HCT116 (cell line): ENCODE results near the gene B3GNT4. TPM values are rescaled to one million over a fixed set of nuclear protein-coding genes. Genes with fewer than 3 reads are reported as not detected.

Source experiments
- ATAC-seq: fragments of 200-7000 bp; cut with Tn5 transposase; 2 replicates; pipeline ENCODE4 v1.9.1; 2020; ENCODE audit warnings: mild to moderate bottlenecking, moderate library complexity
- BruUV-seq: library from RNA; stranded (reverse); fragments of 400-500 nt; replicated peaks from 2 replicates; lab custom pipeline; 2021; lab: Mats Ljungman, UMichigan
- CTCF ChIA-PET: fragments of 300-600 bp; sonication (Branson Sonifier 250); formaldehyde crosslinking; loops from one replicate; lab custom pipeline; 2021; ENCODE audit warnings: antibody characterized with exemption; lab: Charles Lee
- POLR2A ChIA-PET: fragments of 300-600, 350-600 bp; sonication (Branson Sonifier 250); formaldehyde crosslinking; loops from one replicate; lab custom pipeline; 2021; ENCODE audit warnings: antibody characterized with exemption; lab: Charles Lee
- RAD21 ChIA-PET, 2 experiments: fragments of 300-600 bp; sonication (Branson Sonifier 250); formaldehyde crosslinking; loops; one replicate each; lab custom pipeline; 2023; ENCODE audit warnings: low total read pairs in 2 of 2; ENCODE audit not compliant: uncharacterized antibody in 2 of 2, unreplicated experiment in 2 of 2, low non-redundant PET in 1 of 2; lab: Charles Lee
- DNase-seq: peaks from one replicate; pipeline ENCODE4 v3.0.0-alpha.2; 2010; ENCODE audit warnings: low read depth, low spot score
- H2AFZ ChIP-seq: fragments of 200-600 bp; shearing (Covaris generic), sonication (generic); 2 replicates; pipeline ENCODE4 v1.6.1; 2017; ENCODE audit warnings: low read depth, mixed run types, mixed read lengths, antibody characterized with exemption, low read length; ENCODE audit not compliant: poor library complexity, severe bottlenecking
- H3K27ac ChIP-seq: 2 replicates; pipeline ENCODE4 v1.5.1; 2012; ENCODE audit warnings: low read depth, low read length
- H3K27me3 ChIP-seq: fragments of 200-600 bp; sonication (generic); 2 replicates; pipeline ENCODE4 v1.6.1; 2016; ENCODE audit warnings: mixed run types, low read length, mixed read lengths; ENCODE audit not compliant: insufficient read depth
- H3K36me3 ChIP-seq, 2 experiments: fragments of 200-500 bp in 1 of 2; fragments of 200-600 bp in 1 of 2; sonication (Bioruptor generic) in 1 of 2; sonication (generic) in 1 of 2; 2 replicates each; pipeline versions ENCODE4 v1.5.1 to v1.6.1; 2014 to 2016; ENCODE audit warnings: low read length in 2 of 2, inconsistent platforms in 1 of 2, mixed read lengths in 1 of 2, mixed run types in 1 of 2; ENCODE audit not compliant: insufficient read depth in 2 of 2, control insufficient read depth in 1 of 2
- H3K4me1 ChIP-seq, 2 experiments: fragments of 200-600 bp in 1 of 2; sonication (generic) in 1 of 2; 2 replicates each; pipeline versions ENCODE4 v1.5.1 to v1.6.1; 2012 to 2017; ENCODE audit warnings: low read length in 2 of 2, inconsistent platforms in 1 of 2, mild to moderate bottlenecking in 1 of 2, mixed read lengths in 1 of 2, mixed run types in 1 of 2, moderate library complexity in 1 of 2; ENCODE audit not compliant: insufficient read depth in 2 of 2, control insufficient read depth in 1 of 2
- H3K4me2 ChIP-seq: fragments of 200-600 bp; sonication (generic); 2 replicates; pipeline ENCODE4 v1.6.1; 2017; ENCODE audit warnings: mixed run types, low read length, mixed read lengths
- H3K4me3 ChIP-seq, 2 experiments: fragments of 200-600 bp in 1 of 2; sonication (generic) in 1 of 2; replicated peaks in 1 of 2; 2 replicates each; pipeline ENCODE4 v1.5.1; 2011 to 2016; ENCODE audit warnings: low read length in 2 of 2, control low read depth in 1 of 2, low read depth in 1 of 2, mild to moderate bottlenecking in 1 of 2, mixed read lengths in 1 of 2, mixed run types in 1 of 2
- H3K79me2 ChIP-seq: fragments of 200-600 bp; sonication (generic); 2 replicates; pipeline ENCODE4 v1.6.1; 2017; ENCODE audit warnings: mild to moderate bottlenecking, mixed run types, low read length, moderate library complexity, mixed read lengths; ENCODE audit not compliant: insufficient read depth
- H3K9ac ChIP-seq: fragments of 200-600 bp; sonication (generic); 2 replicates; pipeline ENCODE4 v1.6.1; 2016; ENCODE audit warnings: low read length, mixed read lengths
- H3K9me2 ChIP-seq: fragments of 200-600 bp; sonication (generic), shearing (Covaris generic); 2 replicates; pipeline ENCODE4 v1.6.1; 2017; ENCODE audit warnings: mixed run types, mild to moderate bottlenecking, moderate library complexity; ENCODE audit not compliant: insufficient read depth
- H3K9me3 ChIP-seq, 2 experiments: fragments of 200-500 bp in 1 of 2; fragments of 200-600 bp in 1 of 2; sonication (Bioruptor generic) in 1 of 2; sonication (generic) in 1 of 2; 2 replicates each; pipeline ENCODE4 v1.6.1; 2014 to 2017; ENCODE audit warnings: low read length in 2 of 2, mixed read lengths in 2 of 2, inconsistent platforms in 1 of 2, low read depth in 1 of 2, mild to moderate bottlenecking in 1 of 2, mixed run types in 1 of 2, moderate library complexity in 1 of 2; ENCODE audit not compliant: control insufficient read depth in 1 of 2, insufficient read depth in 1 of 2
- H4K20me1 ChIP-seq: fragments of 200-600 bp; sonication (generic), shearing (Covaris generic); 2 replicates; pipeline ENCODE4 v1.6.1; 2017; ENCODE audit warnings: mixed run types, mild to moderate bottlenecking, moderate library complexity; ENCODE audit not compliant: insufficient read depth
- EGR1 ChIP-seq: IDR thresholded peaks from 2 replicates; pipeline ENCODE4 v1.6.1; 2012; ENCODE audit warnings: low read depth
- ELF1 ChIP-seq: IDR thresholded peaks from 2 replicates; pipeline ENCODE4 v1.6.1; 2012; ENCODE audit warnings: low read depth, borderline replicate concordance
- FOSL1 ChIP-seq: IDR thresholded peaks from 2 replicates; pipeline ENCODE4 v1.6.1; 2012; ENCODE audit warnings: low read depth
- JUND ChIP-seq: IDR thresholded peaks from 2 replicates; pipeline ENCODE4 v1.6.1; 2012
- POLR2AphosphoS5 ChIP-seq: IDR thresholded peaks from 2 replicates; pipeline ENCODE4 v1.6.1; 2011; ENCODE audit warnings: mild to moderate bottlenecking, low read depth, low read length, moderate library complexity
- SP1 ChIP-seq: IDR thresholded peaks from 2 replicates; pipeline ENCODE4 v1.6.1; 2012; ENCODE audit warnings: low read depth
- YY1 ChIP-seq: IDR thresholded peaks from 2 replicates; pipeline ENCODE4 v1.6.1; 2011; ENCODE audit warnings: low read length, low read depth, moderate library complexity, mild to moderate bottlenecking; ENCODE audit not compliant: insufficient replicate concordance; ENCODE audit errors: extremely low read depth
- intact Hi-C: fragments of 100-400 bp; cut with micrococcal nuclease; formaldehyde crosslinking; loops from 2 replicates; pipeline ENCODE4 v1.10.0; 2022
- total RNA-seq: library from RNA; stranded (reverse); gene quantifications from one replicate; pipeline ENCODE4 v1.2.1, GENCODE V29; 2021; ENCODE audit not compliant: unreplicated experiment
- TF ChIP-seq, protein P1 (sequence below), 3 experiments: fragments of 200-600 bp in 1 of 3; sonication (generic) in 1 of 3; IDR thresholded peaks in 2 of 3; conservative IDR thresholded peaks in 1 of 3; 2 replicates each; pipeline ENCODE4 v1.5.1; 2012 to 2017; ENCODE audit warnings: low read depth in 2 of 3, low read length in 2 of 3, antibody characterized with exemption in 1 of 3, borderline replicate concordance in 1 of 3, control low read depth in 1 of 3, mild to moderate bottlenecking in 1 of 3, mixed read lengths in 1 of 3, mixed run types in 1 of 3, moderate library complexity in 1 of 3; ENCODE audit not compliant: insufficient read depth in 1 of 3
- TF ChIP-seq, protein P2 (sequence below): IDR thresholded peaks from 2 replicates; pipeline ENCODE4 v1.6.1; 2012

Gene B3GNT4
- total RNA-seq, 1 experiment from 2014 or later, result 7.1 TPM

DNA sequence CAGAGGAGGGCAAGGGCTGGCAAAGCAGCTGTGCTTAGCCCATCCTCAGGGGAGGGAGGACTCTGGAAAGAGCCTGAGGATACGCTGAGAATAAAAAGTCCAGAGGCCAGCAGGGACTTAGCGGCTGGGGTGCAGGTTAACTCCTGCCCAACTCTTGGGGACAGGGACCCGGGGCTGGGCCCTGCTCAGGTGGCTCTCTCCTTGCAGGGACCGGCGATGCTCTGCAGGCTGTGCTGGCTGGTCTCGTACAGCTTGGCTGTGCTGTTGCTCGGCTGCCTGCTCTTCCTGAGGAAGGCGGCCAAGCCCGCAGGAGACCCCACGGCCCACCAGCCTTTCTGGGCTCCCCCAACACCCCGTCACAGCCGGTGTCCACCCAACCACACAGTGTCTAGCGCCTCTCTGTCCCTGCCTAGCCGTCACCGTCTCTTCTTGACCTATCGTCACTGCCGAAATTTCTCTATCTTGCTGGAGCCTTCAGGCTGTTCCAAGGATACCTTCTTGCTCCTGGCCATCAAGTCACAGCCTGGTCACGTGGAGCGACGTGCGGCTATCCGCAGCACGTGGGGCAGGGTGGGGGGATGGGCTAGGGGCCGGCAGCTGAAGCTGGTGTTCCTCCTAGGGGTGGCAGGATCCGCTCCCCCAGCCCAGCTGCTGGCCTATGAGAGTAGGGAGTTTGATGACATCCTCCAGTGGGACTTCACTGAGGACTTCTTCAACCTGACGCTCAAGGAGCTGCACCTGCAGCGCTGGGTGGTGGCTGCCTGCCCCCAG, 2.8 kb downstream of the B3GNT4 start (continued):
- TF ChIP-seq, protein P1, sequence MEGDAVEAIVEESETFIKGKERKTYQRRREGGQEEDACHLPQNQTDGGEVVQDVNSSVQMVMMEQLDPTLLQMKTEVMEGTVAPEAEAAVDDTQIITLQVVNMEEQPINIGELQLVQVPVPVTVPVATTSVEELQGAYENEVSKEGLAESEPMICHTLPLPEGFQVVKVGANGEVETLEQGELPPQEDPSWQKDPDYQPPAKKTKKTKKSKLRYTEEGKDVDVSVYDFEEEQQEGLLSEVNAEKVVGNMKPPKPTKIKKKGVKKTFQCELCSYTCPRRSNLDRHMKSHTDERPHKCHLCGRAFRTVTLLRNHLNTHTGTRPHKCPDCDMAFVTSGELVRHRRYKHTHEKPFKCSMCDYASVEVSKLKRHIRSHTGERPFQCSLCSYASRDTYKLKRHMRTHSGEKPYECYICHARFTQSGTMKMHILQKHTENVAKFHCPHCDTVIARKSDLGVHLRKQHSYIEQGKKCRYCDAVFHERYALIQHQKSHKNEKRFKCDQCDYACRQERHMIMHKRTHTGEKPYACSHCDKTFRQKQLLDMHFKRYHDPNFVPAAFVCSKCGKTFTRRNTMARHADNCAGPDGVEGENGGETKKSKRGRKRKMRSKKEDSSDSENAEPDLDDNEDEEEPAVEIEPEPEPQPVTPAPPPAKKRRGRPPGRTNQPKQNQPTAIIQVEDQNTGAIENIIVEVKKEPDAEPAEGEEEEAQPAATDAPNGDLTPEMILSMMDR (IDR thresholded peaks at IDR 0.05 in 2 of 3, conservative IDR thresholded peaks at IDR 0.05 in 1 of 3; ENCODE audit: borderline replicate concordance in 1 of 3, insufficient read depth in 1 of 3, low read depth in 2 of 3, low read length in 2 of 3), result no peak
- TF ChIP-seq JUND, result no peak
- no peak for TF ChIP-seq EGR1
- no peak for TF ChIP-seq ELF1
- TF ChIP-seq YY1, result no peak
- TF ChIP-seq POLR2AphosphoS5, result no peak; the same call in 1 of the 2 replicates
- TF ChIP-seq, protein P2, sequence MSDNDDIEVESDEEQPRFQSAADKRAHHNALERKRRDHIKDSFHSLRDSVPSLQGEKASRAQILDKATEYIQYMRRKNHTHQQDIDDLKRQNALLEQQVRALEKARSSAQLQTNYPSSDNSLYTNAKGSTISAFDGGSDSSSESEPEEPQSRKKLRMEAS, result no peak

DNA sequence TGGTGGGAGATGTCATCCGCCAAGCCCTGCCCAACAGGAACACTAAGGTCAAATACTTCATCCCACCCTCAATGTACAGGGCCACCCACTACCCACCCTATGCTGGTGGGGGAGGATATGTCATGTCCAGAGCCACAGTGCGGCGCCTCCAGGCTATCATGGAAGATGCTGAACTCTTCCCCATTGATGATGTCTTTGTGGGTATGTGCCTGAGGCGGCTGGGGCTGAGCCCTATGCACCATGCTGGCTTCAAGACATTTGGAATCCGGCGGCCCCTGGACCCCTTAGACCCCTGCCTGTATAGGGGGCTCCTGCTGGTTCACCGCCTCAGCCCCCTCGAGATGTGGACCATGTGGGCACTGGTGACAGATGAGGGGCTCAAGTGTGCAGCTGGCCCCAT, 3.5 kb downstream of the B3GNT4 start:
- ATAC-seq, result no peak
- H4K20me1 ChIP-seq, result no peaks in the 10 kb centered on the region
- CTCF ChIA-PET, result no interaction called here
- H2AFZ ChIP-seq, result no peak overlapping the region
- H3K4me1 ChIP-seq, result peaks cover 2 to 31% of the 10 kb centered on the region in 2 experiments; a peak in 3 of 4 replicates
- H3K36me3 ChIP-seq, result peaks cover 20 to 24% of the 10 kb centered on the region in 2 experiments
- H3K9ac ChIP-seq, result no peak overlapping the region
- TF ChIP-seq, protein P2, result no peak
- TF ChIP-seq SP1, result no peak
- TF ChIP-seq FOSL1, result no peak
- TF ChIP-seq, all 23 proteins: peak for 0
- Histone ChIP-seq H3K79me2 (peaks cover 11% of the 10 kb centered on the region), H3K4me3 (no peak overlapping the region), H3K4me2 (no peak overlapping the region), H3K27ac (no peak overlapping the region), H3K9me2 (no peaks in the 10 kb centered on the region), H3K9me3 (no peaks in the 10 kb centered on the region), H3K27me3 (no peaks in the 10 kb centered on the region)
- intact Hi-C loops, result no loop called here
- DNase-seq, result no peak
- POLR2A ChIA-PET, result no interaction called here
- BruUV-seq, result no TSS peak
- RAD21 ChIA-PET, result no interaction called here
